GM12865 (cell line): ENCODE measurements around the gene NXPH4.

Experiments
- DNase-seq: peaks from one replicate; pipeline ENCODE4 v3.0.0; 2010; ENCODE audit warnings: low read depth
- H3K4me3 ChIP-seq: 2 replicates; pipeline ENCODE4 v1.5.1; 2011; ENCODE audit warnings: mild to moderate bottlenecking, low read depth, low read length, control low read depth
- TF ChIP-seq, protein P1 (sequence below): IDR thresholded peaks from 2 replicates; pipeline ENCODE4 v1.5.1; 2011; ENCODE audit warnings: low read length, control low read depth, low read depth, inconsistent platforms; ENCODE audit not compliant: insufficient read depth; ENCODE audit errors: missing control alignments

NXPH4 gene

DNA sequence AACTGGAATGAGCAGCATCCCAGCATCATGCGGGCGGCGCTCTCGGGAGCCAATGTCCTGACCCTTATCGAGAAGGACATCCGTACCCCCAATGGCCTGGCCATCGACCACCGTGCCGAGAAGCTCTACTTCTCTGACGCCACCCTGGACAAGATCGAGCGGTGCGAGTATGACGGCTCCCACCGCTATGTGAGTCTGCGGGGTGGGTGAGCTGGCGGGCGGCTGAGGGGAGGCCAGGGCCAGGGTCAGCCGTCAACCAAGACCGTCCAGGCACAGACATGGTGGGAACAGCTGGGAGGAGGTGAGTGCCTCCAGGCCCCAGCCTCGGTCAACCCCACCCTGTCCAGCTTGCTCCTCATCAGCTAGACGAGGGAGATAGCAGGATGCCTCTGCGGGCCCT lies 25.8 kb upstream of the NXPH4 start:
- no peak for DNase-seq
- TF ChIP-seq, protein P1, sequence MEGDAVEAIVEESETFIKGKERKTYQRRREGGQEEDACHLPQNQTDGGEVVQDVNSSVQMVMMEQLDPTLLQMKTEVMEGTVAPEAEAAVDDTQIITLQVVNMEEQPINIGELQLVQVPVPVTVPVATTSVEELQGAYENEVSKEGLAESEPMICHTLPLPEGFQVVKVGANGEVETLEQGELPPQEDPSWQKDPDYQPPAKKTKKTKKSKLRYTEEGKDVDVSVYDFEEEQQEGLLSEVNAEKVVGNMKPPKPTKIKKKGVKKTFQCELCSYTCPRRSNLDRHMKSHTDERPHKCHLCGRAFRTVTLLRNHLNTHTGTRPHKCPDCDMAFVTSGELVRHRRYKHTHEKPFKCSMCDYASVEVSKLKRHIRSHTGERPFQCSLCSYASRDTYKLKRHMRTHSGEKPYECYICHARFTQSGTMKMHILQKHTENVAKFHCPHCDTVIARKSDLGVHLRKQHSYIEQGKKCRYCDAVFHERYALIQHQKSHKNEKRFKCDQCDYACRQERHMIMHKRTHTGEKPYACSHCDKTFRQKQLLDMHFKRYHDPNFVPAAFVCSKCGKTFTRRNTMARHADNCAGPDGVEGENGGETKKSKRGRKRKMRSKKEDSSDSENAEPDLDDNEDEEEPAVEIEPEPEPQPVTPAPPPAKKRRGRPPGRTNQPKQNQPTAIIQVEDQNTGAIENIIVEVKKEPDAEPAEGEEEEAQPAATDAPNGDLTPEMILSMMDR = no peak
- H3K4me3 ChIP-seq = no peak overlapping the region

GRCh38 chr12:57191410-57191809 lies 25.2 kb upstream of the NXPH4 start:
- no peak for DNase-seq
- TF ChIP-seq, protein P1 = no peak
- H3K4me3 ChIP-seq = no peak overlapping the region

DNA sequence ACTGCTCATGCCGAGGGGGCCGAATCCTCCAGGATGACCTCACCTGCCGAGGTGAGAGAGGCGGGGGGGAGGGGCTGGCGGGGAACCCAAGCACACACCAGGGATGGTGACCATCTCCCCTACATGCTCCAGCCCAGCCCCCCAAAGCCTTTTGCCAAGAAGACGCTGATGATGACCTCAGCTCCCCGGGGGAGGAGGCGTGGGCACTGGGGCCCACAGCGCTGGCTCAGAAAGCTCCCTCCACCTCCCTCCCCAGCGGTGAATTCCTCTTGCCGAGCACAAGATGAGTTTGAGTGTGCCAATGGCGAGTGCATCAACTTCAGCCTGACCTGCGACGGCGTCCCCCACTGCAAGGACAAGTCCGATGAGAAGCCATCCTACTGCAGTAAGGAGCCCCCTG lies 23.7 kb upstream of the NXPH4 start:
- no peak overlapping the region for H3K4me3 ChIP-seq
- TF ChIP-seq, protein P1 = no peak
- DNase-seq = no peak

DNA sequence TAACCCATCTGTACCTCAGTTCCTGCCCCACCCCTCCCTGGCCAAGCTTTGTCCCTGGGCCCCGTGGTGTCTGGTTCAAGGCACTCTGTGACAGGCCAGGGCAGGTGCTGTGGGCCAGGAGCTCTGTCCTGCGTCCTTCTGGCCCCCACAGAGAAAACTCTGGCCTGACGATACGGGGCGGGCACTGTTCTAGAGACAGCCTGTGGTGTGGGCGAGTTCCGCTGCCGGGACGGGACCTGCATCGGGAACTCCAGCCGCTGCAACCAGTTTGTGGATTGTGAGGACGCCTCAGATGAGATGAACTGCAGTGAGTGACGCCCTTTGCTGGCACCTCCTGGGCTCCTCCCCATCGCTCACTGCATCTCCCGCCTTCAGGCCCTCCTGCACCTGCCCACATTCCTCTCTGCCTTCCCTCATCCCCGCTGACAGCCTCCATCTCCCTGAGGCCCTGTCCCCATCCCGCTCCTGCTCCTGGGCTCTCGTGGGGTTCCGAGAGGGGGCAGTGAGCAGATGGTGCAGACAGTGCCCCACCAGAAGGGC lies 22.8 kb upstream of the NXPH4 start:
- no peak overlapping the region for H3K4me3 ChIP-seq
- TF ChIP-seq, protein P1 = no peak
- DNase-seq = no peak

DNA sequence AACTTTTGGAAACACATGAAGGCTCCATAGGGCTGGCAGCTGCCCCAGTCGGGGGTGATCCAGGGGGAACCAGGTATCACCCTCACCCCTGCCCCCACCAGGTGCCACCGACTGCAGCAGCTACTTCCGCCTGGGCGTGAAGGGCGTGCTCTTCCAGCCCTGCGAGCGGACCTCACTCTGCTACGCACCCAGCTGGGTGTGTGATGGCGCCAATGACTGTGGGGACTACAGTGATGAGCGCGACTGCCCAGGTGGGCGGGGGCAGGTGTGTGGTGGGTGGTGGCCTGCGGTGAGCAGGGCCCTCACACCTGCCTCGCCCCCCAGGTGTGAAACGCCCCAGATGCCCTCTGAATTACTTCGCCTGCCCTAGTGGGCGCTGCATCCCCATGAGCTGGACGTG lies 22.3 kb upstream of the NXPH4 start:
- DNase-seq = no peak
- TF ChIP-seq, protein P1 = no peak
- H3K4me3 ChIP-seq = no peak overlapping the region

DNA sequence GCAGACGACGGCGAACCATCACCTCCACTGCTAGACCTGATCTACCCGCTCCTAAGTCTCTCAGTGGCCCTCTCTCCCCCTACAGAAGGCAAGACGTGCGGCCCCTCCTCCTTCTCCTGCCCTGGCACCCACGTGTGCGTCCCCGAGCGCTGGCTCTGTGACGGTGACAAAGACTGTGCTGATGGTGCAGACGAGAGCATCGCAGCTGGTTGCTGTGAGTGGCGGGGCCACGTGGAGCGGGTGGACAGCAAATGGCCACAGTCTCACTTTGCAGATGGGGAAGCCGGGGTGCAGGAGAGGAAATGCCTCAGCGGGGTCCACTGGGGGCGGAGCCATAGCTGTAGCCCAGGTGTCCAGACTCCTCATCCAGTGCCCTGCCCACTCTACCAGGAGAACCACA lies 21.4 kb upstream of the NXPH4 start:
- no peak overlapping the region for H3K4me3 ChIP-seq
- TF ChIP-seq, protein P1 = no peak
- DNase-seq = no peak

GRCh38 chr12:57195611-57196371 lies 20.8 kb upstream of the NXPH4 start:
- no peak for DNase-seq
- H3K4me3 ChIP-seq = no peak overlapping the region
- TF ChIP-seq, protein P1 = no peak
